Subcutaneous abdominal adipose tissue (tissue), 5 donors: ENCODE data around the gene GALNT10.

Experiments
- H3K27ac ChIP-seq: one replicate; pipeline ENCODE4 v1.7.0; 2013; ENCODE audit warnings: low read depth, mild to moderate bottlenecking, inconsistent platforms, low read length, moderate library complexity
- H3K27me3 ChIP-seq, 5 donors: one replicate each; pipeline ENCODE4 v1.7.0; 2013; ENCODE audit warnings: low read length in 5 of 5, inconsistent platforms in 1 of 5; ENCODE audit not compliant: control insufficient read depth in 5 of 5, insufficient read depth in 4 of 5
- H3K36me3 ChIP-seq, 5 donors: one replicate each; pipeline ENCODE4 v1.7.0; 2013; ENCODE audit warnings: low read length in 5 of 5; ENCODE audit not compliant: control insufficient read depth in 5 of 5, insufficient read depth in 5 of 5
- H3K4me1 ChIP-seq, 5 donors: one replicate each; pipeline ENCODE4 v1.7.0; 2013; ENCODE audit warnings: low read length in 5 of 5, mild to moderate bottlenecking in 3 of 5, moderate library complexity in 1 of 5; ENCODE audit not compliant: control insufficient read depth in 5 of 5, insufficient read depth in 5 of 5
- H3K4me3 ChIP-seq, 5 donors: one replicate each; pipeline ENCODE4 v1.7.0; 2013; ENCODE audit warnings: low read length in 5 of 5, low read depth in 1 of 5
- H3K9ac ChIP-seq, 5 donors: one replicate each; pipeline ENCODE4 v1.7.0; 2013; ENCODE audit warnings: low read length in 5 of 5, mild to moderate bottlenecking in 4 of 5, moderate library complexity in 3 of 5
- H3K9me3 ChIP-seq, 5 donors: one replicate each; pipeline ENCODE4 v1.7.0; 2013; ENCODE audit warnings: low read length in 5 of 5; ENCODE audit not compliant: control insufficient read depth in 5 of 5
- donor health status: healthy.
- donor health status: healthy.
- donor health status: healthy.
- donor health status: healthy.
- donor health status: healthy.

GALNT10 gene

DNA sequence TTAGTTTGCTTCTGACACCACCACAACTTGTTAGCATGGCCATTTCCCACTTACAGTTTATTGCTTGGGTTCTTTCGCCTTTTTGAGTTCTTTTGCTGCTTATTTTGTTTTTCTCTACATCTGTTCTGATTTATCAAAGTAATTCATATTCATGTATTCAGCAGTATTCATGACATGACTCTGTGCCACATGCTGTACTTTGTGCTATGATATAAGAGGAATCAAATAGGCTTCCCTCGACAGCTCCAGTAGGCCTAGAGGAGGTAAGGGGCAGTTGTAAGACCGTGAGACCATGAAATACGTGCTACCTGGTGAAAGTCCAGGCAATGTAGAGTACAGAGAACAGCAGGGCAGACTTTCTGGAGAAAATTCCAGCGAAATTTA, 144.5 kb downstream of the GALNT10 start:
- no peaks in the 10 kb centered on the region for H3K27me3 ChIP-seq
- peaks cover 0 to 35% (median 8%) of the 10 kb centered on the region in 5 donors for H3K36me3 ChIP-seq
- H3K4me3 ChIP-seq: no peak overlapping the region
- H3K9ac ChIP-seq: no peak overlapping the region
- no peak overlapping the region for H3K27ac ChIP-seq
- no peaks in the 10 kb centered on the region for H3K9me3 ChIP-seq
- H3K4me1 ChIP-seq: peaks cover 0 to 17% (median 2%) of the 10 kb centered on the region in 5 donors

DNA sequence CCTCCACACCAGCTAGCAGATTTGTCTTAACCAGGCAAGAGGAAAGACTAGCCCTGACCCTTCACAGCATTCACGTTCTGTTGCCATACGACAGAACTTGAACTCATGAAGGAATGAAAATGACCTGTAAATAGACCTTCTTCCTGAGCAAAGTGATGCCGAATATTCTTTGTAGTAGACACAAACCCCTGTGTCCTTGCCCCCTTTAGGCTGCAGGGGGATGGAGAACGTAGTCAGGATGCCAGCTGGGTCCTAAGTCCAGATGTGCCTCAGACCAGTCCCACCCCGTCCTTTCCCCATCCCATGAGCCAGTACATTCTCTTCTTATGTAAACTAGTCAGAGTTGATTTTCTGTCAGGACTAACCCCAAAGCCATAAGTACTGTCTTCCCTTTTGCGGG, 151.1 kb downstream of the GALNT10 start:
- Histone ChIP-seq H3K27me3 (no peaks in the 10 kb centered on the region), H3K27ac (no peak overlapping the region), H3K4me1 (peaks cover 0 to 9% (median 0%) of the 10 kb centered on the region in 5 donors), H3K36me3 (no peaks in the 10 kb centered on the region), H3K9me3 (no peaks in the 10 kb centered on the region), H3K4me3 (no peak overlapping the region), H3K9ac (no peak overlapping the region)

DNA sequence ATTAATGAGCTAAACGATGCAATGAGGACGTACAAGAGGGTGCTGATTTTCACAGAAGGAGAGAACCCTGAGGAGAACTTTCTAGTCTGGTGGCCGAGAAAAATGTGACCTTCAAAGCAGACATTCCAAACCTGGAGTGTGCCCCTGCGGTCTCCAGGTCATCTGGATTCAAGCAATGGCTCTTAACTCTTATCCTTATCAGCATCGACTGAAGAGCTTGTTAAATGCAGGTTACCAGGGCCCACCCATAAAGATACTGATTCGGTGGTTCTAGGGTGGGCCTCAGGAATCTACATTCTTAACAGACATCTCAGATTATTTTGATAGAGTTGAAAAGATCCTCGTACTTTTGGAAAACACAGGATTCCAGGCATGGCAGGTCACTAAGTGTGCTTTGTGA, 151.7 kb downstream of the GALNT10 start:
- Histone ChIP-seq H3K36me3 (no peaks in the 10 kb centered on the region), H3K4me1 (peaks cover 0 to 9% (median 0%) of the 10 kb centered on the region in 5 donors), H3K27ac (no peak overlapping the region), H3K27me3 (no peaks in the 10 kb centered on the region), H3K9ac (no peak overlapping the region), H3K4me3 (no peak overlapping the region), H3K9me3 (no peaks in the 10 kb centered on the region)

DNA sequence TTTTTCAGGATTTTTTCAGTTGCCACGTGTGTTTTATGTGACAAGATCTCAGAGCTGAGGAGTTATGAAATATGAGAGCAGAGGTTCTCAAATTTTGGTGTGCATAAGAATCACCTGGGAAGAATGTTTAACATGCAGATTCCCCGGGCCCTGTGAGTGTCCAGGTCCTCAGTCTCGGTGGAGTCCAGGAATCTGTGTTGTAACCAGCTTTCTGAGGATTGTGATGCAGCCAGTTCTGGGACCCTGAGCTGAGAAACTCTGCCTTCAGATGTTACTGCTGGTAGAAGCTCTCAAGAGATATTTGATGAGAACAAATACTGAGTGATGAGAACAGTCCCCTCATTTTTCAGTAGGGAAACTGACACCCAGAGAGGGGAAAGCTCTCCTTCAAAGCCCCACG, 152.4 kb downstream of the GALNT10 start:
- Histone ChIP-seq H3K27me3 (no peaks in the 10 kb centered on the region), H3K4me1 (peaks cover 0 to 9% (median 0%) of the 10 kb centered on the region in 5 donors)

DNA sequence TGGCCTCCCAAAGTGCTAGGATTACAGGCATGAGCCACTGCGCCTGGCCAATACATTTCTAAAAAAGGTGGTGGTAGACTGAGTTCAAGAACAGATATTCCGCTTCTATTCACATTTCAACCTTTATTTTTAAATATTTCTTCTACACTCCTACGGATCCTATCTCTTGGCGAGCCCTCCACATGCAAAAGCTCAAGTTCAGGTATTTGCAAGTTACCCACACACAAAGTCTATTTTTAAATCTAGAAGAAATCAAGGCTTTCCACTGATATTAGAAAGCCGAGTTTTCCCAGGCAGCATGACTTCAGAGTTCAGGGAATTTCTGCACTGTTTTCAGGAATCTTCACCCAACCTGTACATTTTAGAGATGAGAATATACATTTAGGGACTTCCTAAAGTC, 153.9 kb downstream of the GALNT10 start:
- Histone ChIP-seq H3K4me3 (no peak overlapping the region), H3K27me3 (no peaks in the 10 kb centered on the region), H3K9ac (no peak overlapping the region), H3K36me3 (no peaks in the 10 kb centered on the region), H3K4me1 (peaks cover 0 to 7% (median 0%) of the 10 kb centered on the region in 5 donors), H3K27ac (no peak overlapping the region), H3K9me3 (no peaks in the 10 kb centered on the region)

More for the DNA sequence above, 152.4 kb downstream of the GALNT10 start:
- Histone ChIP-seq H3K36me3 (no peaks in the 10 kb centered on the region), H3K4me3 (no peak overlapping the region), H3K27ac (no peak overlapping the region), H3K9me3 (no peaks in the 10 kb centered on the region), H3K9ac (no peak overlapping the region)

DNA sequence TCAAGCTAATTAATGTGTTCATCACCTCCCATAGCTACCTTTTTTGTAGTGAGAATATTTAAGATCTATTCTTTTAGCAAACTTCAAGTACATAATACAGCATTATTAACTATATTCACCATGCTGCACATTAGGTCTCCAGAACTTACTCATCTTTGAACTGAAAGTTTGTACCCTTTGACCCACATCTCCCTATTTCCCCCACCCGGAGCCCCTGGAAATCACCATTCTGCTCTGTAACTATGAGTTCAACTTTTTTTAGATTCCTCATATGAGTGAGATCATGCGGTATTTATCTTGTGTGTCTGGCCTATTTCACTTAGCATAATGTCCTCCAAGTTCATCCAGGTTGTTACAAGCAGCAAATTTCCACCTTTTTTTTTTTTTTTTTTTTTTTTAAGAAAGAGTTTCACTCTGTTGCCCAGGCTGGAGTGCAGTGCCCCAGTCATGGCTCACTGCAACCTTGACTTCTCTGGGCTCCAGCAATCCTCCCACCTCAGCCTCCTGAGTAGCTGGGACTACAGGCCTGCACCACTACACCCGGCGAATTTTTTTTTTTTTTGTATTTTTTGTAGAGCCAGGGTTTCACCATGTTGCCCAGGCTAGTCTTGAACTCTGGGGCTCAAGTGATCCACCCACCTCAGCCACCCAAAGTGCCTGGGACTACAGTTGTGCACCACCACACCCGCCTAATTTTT, 154.9 kb downstream of the GALNT10 start:
- Histone ChIP-seq H3K4me3 (no peak overlapping the region), H3K9me3 (no peaks in the 10 kb centered on the region), H3K9ac (no peak overlapping the region), H3K36me3 (no peaks in the 10 kb centered on the region), H3K4me1 (no peaks in the 10 kb centered on the region), H3K27me3 (no peaks in the 10 kb centered on the region), H3K27ac (no peak overlapping the region)

DNA sequence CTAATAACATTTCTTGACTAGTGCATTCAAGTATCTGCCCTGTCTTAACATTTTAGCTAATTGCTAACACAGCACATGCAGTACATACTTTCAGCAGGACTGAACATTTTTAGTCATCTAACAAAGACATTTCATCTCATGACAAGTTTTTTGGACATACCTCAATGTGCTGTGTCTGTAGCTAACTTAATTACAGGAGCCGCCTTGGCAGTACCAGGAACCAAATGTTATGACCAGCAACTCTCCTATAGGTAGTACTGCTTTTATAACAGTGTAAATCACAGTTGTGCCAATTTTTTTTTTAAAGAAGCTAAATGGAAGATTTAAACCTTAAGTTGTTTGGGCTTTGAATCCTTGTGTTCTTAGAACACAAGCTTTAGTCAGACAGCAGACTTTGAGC, 155.9 kb downstream of the GALNT10 start:
- Histone ChIP-seq H3K9ac (no peak overlapping the region), H3K4me3 (no peak overlapping the region), H3K9me3 (no peaks in the 10 kb centered on the region), H3K27me3 (no peaks in the 10 kb centered on the region), H3K27ac (no peak overlapping the region), H3K4me1 (no peaks in the 10 kb centered on the region), H3K36me3 (no peaks in the 10 kb centered on the region)

DNA sequence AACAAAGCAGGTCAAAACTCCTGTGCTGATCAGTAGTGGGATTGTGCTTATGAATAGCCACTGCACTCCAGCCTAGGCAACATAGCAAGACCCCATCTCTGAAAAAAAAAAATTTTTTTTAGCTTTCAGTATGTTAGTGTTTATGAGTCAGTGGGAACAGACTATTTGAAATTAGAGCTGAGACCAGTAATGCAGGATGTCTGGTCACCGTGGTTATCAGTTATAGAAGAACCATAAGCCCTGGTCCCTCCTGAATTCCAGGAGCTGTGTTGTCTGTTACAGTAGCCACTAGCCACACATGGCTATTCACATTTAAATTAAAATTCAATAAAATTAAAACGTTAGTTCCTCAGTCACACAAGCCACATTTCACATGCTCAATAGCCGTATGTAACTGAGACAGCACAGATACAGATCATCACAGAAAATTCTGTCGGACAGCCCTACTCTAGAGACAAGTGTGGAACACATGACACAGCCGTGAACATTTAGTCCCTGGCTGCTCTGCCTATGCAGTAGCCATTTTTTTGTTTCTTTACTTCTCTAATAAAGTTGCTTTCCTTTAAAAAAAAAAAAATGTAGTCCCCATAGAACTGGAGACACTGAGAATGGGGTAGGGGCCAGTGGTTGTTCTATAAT, 159.2 kb downstream of the GALNT10 start:
- Histone ChIP-seq H3K9me3 (no peaks in the 10 kb centered on the region), H3K36me3 (no peaks in the 10 kb centered on the region), H3K4me3 (no peak overlapping the region), H3K27me3 (no peaks in the 10 kb centered on the region), H3K9ac (no peak overlapping the region), H3K27ac (no peak overlapping the region), H3K4me1 (peaks cover 0 to under 1% (median 0%) of the 10 kb centered on the region in 5 donors)

DNA sequence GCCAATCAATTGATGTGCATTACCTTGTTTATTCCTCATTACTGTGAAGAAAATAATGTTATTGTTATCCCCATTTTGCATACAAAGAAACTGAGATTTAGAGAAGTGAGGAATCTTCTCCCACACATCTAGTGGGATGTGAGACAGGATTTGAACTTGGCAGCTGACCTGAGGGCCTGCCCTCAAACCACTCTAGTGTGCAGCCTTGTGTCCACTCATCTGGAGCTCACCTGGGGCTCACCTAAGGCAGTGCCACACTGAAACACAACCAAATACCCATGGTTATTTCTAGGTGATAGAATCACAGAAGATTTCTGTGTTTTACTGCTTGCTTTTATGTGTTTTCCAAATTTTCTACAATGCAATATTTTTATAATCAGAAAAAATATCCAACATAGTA, 160.6 kb downstream of the GALNT10 start:
- Histone ChIP-seq H3K4me1 (peaks cover 0 to 8% (median 0%) of the 10 kb centered on the region in 5 donors), H3K9ac (no peak overlapping the region), H3K9me3 (no peaks in the 10 kb centered on the region), H3K4me3 (no peak overlapping the region), H3K27ac (no peak overlapping the region), H3K27me3 (no peaks in the 10 kb centered on the region), H3K36me3 (no peaks in the 10 kb centered on the region)

DNA sequence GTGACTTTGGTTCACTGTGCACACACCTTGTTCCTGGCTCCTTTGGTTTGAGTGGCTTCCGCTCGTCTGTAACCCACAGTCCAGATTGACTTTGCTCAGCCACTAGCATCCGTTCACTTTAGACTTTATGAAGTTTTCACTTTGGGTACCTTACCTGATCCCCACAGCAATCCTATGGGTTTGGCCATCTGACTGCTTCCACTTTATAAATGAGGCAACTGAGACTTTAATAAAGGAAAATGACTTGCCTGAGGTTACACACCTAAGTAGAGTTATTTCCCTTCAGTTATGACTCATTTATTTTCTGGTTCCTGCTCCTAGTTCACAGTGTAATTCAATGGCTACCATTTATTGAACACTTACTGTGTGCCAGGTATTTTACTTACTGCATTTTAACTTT, 161.0 kb downstream of the GALNT10 start:
- Histone ChIP-seq H3K4me3 (no peak overlapping the region), H3K27me3 (no peaks in the 10 kb centered on the region), H3K4me1 (peaks cover 0 to 8% (median 0%) of the 10 kb centered on the region in 5 donors), H3K9ac (no peak overlapping the region), H3K36me3 (no peaks in the 10 kb centered on the region), H3K27ac (no peak overlapping the region), H3K9me3 (no peaks in the 10 kb centered on the region)
